Liver (tissue), 3 donors: ENCODE data around the gene CDPF1.

Experiments used
- CTCF ChIP-seq: fragments of 150-350 bp; IDR thresholded peaks from 2 replicates; pipeline ENCODE4 v1.5.1; 2017; ENCODE audit warnings: improper control_type of control experiment, low read depth, low read length; ENCODE audit not compliant: missing input control
- EGR1 ChIP-seq, 2 donors: IDR thresholded peaks; 2 replicates each; pipeline ENCODE4 v1.6.1; 2016 to 2018; ENCODE audit warnings: antibody characterized with exemption in 2 of 2, low read depth in 2 of 2
- GABPA ChIP-seq, 2 donors: IDR thresholded peaks in 1 of 2; conservative IDR thresholded peaks in 1 of 2; 2 replicates each; pipeline ENCODE4 v1.6.1; 2016; ENCODE audit warnings: antibody characterized with exemption in 2 of 2, mild to moderate bottlenecking in 1 of 2, moderate library complexity in 1 of 2
- HNF4A ChIP-seq, 2 donors: conservative IDR thresholded peaks; 2 replicates each; pipeline ENCODE4 v1.6.1; 2016; ENCODE audit warnings: antibody characterized with exemption in 2 of 2, mild to moderate bottlenecking in 2 of 2
- JUND ChIP-seq, 2 donors: IDR thresholded peaks; 2 replicates each; pipeline ENCODE4 v1.6.1; 2016; ENCODE audit warnings: antibody characterized with exemption in 2 of 2
- MAX ChIP-seq: IDR thresholded peaks from 2 replicates; pipeline ENCODE4 v1.6.1; 2016; ENCODE audit warnings: antibody characterized with exemption
- RAD21 ChIP-seq, 2 donors: IDR thresholded peaks; 2 replicates each; pipeline ENCODE4 v1.6.1; 2016; ENCODE audit warnings: antibody characterized with exemption in 2 of 2, mild to moderate bottlenecking in 2 of 2
- RXRA ChIP-seq, 2 donors: IDR thresholded peaks; 2 replicates each; pipeline ENCODE4 v1.6.1; 2017 to 2018; ENCODE audit warnings: antibody characterized with exemption in 2 of 2, mild to moderate bottlenecking in 1 of 2
- SP1 ChIP-seq: IDR thresholded peaks from 2 replicates; pipeline ENCODE4 v1.6.1; 2018; ENCODE audit warnings: antibody characterized with exemption, mild to moderate bottlenecking
- TAF1 ChIP-seq: conservative IDR thresholded peaks from 2 replicates; pipeline ENCODE4 v1.6.1; 2016; ENCODE audit warnings: antibody characterized with exemption, mild to moderate bottlenecking
- ZBTB33 ChIP-seq: IDR thresholded peaks from 2 replicates; pipeline ENCODE4 v1.6.1; 2016; ENCODE audit warnings: antibody characterized with exemption
- TF ChIP-seq, protein P1 (sequence below): IDR thresholded peaks from 2 replicates; pipeline ENCODE4 v1.6.1; 2016; ENCODE audit warnings: antibody characterized with exemption
- TF ChIP-seq, protein P2 (sequence below): IDR thresholded peaks from 2 replicates; pipeline ENCODE4 v1.6.1; 2016; ENCODE audit warnings: antibody characterized with exemption, mild to moderate bottlenecking
- donor health status: healthy.
- donor health status: healthy.

GRCh38 chr22:46240073-46240472, 10.0 kb downstream of the CDPF1 start:
- TF ChIP-seq CTCF, result no peak
- TF ChIP-seq RAD21 (IDR thresholded peaks at IDR 0.05), result no peak
- TF ChIP-seq TAF1, result no peak
- no peak for TF ChIP-seq HNF4A (conservative IDR thresholded peaks at IDR 0.05)
- no peak for TF ChIP-seq MAX
- TF ChIP-seq EGR1 (IDR thresholded peaks at IDR 0.05; ENCODE audit: low read depth in 2 of 2), result no peak
- TF ChIP-seq, protein P1, sequence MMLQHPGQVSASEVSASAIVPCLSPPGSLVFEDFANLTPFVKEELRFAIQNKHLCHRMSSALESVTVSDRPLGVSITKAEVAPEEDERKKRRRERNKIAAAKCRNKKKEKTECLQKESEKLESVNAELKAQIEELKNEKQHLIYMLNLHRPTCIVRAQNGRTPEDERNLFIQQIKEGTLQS, result no peak
- no peak for TF ChIP-seq ZBTB33
- TF ChIP-seq, protein P2, sequence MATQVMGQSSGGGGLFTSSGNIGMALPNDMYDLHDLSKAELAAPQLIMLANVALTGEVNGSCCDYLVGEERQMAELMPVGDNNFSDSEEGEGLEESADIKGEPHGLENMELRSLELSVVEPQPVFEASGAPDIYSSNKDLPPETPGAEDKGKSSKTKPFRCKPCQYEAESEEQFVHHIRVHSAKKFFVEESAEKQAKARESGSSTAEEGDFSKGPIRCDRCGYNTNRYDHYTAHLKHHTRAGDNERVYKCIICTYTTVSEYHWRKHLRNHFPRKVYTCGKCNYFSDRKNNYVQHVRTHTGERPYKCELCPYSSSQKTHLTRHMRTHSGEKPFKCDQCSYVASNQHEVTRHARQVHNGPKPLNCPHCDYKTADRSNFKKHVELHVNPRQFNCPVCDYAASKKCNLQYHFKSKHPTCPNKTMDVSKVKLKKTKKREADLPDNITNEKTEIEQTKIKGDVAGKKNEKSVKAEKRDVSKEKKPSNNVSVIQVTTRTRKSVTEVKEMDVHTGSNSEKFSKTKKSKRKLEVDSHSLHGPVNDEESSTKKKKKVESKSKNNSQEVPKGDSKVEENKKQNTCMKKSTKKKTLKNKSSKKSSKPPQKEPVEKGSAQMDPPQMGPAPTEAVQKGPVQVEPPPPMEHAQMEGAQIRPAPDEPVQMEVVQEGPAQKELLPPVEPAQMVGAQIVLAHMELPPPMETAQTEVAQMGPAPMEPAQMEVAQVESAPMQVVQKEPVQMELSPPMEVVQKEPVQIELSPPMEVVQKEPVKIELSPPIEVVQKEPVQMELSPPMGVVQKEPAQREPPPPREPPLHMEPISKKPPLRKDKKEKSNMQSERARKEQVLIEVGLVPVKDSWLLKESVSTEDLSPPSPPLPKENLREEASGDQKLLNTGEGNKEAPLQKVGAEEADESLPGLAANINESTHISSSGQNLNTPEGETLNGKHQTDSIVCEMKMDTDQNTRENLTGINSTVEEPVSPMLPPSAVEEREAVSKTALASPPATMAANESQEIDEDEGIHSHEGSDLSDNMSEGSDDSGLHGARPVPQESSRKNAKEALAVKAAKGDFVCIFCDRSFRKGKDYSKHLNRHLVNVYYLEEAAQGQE, result no peak
- no peak for TF ChIP-seq SP1
- TF ChIP-seq GABPA (IDR thresholded peaks at IDR 0.05 in 1 of 2, conservative IDR thresholded peaks at IDR 0.05 in 1 of 2), result no peak
- no peak for TF ChIP-seq RXRA (IDR thresholded peaks at IDR 0.05)
- no peak for TF ChIP-seq JUND (IDR thresholded peaks at IDR 0.05)
